HG02973 (cell line): ENCODE data around the gene TNIP2.

ENCODE experiments used
- ATAC-seq: cut with Tn5 transposase; IDR thresholded peaks from one replicate; pipeline ENCODE4 v1.9.1; 2021; ENCODE audit warnings: moderate library complexity; ENCODE audit not compliant: unreplicated experiment

TNIP2 gene

DNA sequence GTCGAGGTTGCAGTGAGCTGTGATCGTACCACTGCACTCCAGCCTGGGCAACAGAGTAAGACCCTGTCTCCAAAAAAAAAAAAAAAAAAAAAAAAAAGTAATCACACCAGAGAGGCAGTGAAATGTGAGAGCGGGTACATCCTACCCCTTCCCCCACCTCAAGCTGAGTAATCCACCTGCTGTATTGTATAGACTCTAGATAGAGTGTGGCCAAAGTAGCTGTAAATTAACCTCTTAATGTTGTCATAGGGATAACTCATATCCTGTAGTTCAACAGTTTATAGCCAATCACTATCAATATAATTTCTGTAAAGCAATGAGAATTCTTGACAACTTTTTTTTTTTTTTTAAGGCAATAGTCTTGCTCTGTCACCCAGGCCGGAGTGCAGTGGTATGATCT lies 30.8 kb downstream of the TNIP2 start:
- no peak for ATAC-seq

DNA sequence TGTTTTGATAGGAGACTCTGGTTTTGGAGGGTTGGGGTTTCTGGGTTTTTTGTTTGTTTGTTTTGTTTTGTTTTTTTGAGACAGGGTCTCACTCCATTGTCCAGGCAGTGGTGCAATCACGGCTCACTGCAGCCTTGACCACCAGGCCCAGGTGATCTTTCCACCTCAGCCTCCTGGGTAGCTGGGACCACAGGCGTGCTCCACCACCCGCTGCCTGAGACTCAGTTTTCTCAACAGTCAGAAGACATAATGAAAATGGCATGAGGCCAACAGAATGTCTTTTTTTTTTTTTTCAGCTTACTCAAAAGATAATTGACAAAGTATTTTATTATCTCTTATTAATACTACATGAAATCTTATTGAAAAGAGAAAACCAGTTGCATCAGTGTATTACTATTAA lies 32.4 kb downstream of the TNIP2 start:
- ATAC-seq = no peak

DNA sequence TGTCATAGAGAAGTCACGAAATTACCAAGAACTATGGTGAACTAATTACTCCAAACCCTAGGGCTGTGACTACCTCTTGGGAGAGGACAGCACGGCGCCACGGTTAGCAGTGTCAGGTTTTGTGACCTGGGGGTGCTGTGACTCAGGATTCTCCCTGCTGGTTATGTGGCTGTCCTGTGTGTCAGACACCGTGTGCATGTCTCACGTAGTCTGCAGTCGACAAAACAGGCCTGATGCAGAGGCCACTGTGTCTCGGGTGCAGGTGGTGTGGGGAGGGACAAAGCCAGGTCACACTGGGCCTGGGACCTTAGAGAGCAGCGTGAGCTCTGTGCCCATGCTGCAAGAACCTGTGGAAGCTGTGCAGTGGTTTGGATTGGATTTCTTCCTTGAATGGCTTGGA lies 34.1 kb downstream of the TNIP2 start:
- ATAC-seq = no peak

- ATAC-seq = no peak
Observed at GRCh38 chr4:2721586-2721985, 34.5 kb downstream of the TNIP2 start.

- no peak for ATAC-seq
Observed at GRCh38 chr4:2716236-2716635, 39.9 kb downstream of the TNIP2 start.

GRCh38 chr4:2715426-2715825 lies 40.7 kb downstream of the TNIP2 start:
- no peak for ATAC-seq

- ATAC-seq = no peak
Observed at GRCh38 chr4:2714918-2715317, 41.2 kb downstream of the TNIP2 start.

GRCh38 chr4:2714061-2714770 lies 41.9 kb downstream of the TNIP2 start:
- ATAC-seq = no peak

DNA sequence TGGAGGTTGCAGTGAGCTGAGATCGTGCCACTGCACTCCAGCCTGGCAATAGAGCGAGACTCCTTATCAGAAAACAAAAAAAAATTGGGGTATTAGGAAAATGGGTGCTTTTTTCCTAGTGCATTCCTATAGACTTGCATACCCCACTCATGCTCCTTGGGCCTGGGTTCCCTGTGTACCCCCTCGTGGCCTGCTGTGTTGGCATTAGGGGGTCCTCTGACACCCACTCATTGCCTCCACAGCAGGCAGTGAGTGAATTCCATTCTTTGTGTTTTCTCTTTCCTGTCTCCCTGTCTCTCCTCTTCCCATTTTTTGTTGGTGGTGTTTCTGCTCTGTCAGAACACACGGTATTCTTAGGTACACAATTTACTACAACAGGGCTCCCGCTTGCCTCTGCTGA lies 42.8 kb downstream of the TNIP2 start:
- ATAC-seq = no peak

DNA sequence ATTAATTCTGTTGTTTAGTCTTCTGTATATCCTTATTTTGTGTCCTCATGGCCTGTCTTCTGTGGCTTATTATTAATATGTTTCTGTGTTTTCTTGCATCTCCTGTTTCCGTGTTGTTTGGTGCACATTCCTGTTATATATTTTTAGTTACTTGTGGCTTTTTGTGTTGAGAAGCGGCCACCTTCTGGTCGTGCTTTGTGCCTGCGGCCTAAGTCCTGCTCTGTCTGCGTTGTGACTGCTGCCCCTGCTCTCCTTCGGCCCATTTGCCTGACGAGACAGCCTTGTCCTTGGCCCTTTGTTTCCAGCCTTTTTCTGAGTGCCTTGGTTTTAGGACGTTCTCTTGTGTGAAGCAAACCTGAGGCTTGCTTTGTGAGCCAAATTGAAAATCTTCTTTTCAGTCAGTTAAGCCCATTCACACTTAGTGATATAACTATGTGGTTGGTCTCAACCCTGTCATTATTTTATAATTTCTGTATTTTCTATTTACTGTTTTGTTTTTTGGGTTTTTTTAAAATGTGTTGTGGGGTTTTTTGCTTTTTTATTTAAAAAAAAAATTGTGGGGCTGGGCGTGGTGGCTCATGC lies 43.8 kb downstream of the TNIP2 start:
- ATAC-seq = no peak

DNA sequence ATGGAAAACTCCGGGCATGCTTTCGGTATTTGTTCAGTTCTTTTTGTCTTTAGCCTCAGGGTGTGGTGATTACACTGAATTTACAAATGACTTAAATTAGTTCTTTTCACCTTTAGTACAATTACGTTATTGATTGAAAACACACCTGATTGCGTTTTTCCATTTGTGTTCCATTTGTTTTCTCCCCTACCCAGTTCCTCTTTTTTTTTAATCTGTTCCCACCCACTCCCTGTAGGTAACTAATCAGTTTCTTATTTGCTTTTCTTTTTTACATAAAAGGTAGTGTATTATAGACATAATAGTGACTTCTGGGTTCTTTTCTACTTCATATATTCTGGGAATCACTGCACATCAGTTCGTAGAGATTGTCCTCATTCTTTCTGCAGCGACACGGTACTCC lies 53.4 kb downstream of the TNIP2 start:
- no peak for ATAC-seq

GRCh38 chr4:2702361-2702760 lies 53.8 kb downstream of the TNIP2 start:
- ATAC-seq = no peak

DNA sequence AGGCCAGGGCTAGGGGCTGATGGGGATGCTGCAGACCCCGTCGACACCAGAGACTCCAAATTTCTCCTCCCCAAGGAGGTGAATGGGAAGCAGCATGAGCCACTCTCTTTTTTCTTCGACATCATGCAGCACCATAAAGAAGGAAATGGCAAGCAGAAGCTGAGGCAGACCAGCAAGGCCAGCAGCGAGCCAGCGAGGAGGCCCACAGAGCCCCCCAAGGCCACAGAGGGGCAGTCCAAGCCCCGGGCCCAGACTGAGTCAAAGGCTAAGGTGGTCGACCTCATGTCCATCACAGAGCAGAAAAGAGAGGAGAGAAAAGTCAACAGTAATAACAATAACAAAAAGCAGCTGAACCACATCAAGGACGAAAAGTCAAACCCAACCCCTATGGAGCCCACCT lies 56.1 kb downstream of the TNIP2 start:
- ATAC-seq = no peak

GRCh38 chr4:2699534-2699933 lies 56.6 kb downstream of the TNIP2 start:
- no peak for ATAC-seq

DNA sequence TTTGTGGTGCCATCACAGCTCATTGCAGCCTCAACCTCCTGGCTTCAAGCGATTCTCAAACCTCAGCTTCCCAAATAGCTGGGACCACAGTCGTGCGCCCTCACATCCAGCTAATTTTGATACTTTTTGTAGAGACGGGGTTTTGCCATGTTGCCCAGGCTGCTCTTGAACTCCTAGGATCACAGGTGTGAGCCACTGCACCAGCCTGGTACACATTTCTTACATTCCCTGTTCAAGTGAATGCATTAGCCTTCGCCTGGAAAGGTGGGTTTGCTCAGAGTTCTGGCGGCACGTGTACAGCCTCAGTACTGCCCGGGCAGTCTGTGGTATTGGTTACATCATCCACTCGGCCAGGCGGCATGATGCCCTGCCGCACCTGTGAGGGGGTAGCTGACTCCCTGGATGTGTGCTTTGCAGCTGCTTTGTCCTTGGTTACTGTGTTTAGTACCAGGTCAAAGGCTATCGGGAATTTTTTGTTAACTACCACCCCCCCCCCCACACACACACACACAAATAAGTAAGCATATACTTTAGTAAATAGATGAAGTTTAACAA lies 57.1 kb downstream of the TNIP2 start:
- no peak for ATAC-seq

DNA sequence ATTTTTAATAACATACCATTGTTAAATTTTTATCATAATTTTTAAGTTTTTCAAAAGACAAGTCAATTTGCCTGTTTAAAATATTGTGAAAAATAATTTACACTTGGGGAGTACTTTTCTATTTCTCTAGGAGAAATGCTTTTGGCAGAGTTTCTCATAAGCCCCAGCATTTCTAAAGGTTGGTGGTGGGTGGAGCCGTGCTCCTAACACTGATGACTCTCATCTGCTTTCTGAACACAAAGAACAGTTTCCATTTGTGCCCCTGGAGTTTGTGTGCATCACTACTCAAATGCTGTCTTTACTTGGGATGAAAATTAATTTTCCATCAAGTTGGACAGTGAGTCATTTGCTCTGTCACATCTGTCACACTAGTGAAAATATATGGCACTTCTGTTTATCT lies 57.6 kb downstream of the TNIP2 start:
- no peak for ATAC-seq

- ATAC-seq = no peak
Observed at GRCh38 chr4:2697995-2698414, 58.1 kb downstream of the TNIP2 start.

- peak; percentile 87 for ATAC-seq
Observed at GRCh38 chr4:2696423-2696822, 59.7 kb downstream of the TNIP2 start.

- no peak for ATAC-seq
Observed at GRCh38 chr4:2695346-2696060, 60.6 kb downstream of the TNIP2 start.

GRCh38 chr4:2694691-2695090 lies 61.4 kb downstream of the TNIP2 start:
- no peak for ATAC-seq

GRCh38 chr4:2691952-2692435 lies 64.1 kb downstream of the TNIP2 start:
- no peak for ATAC-seq
